Heart right ventricle (tissue), 16 donors: Measurements from ENCODE around the gene ZAP70. TPM values are rescaled to one million over a fixed set of nuclear protein-coding genes. Genes with fewer than 3 reads are reported as not detected.

Source experiments
- ATAC-seq, 8 donors: fragments of 200-7000 bp; cut with Tn5 transposase; one replicate each; pipeline ENCODE4 v1.9.1; 2020; ENCODE audit warnings: mild to moderate bottlenecking in 8 of 8, moderate library complexity in 8 of 8, moderate number of reproducible peaks in 1 of 8
- DNase-seq, 2 donors: peaks; one replicate each; pipeline ENCODE4 v3.0.0-alpha.2; 2020
- H3K27ac ChIP-seq, 10 donors: fragments of 200-600 bp; sonication (generic) in 2 of 10; one replicate each; pipeline versions ENCODE4 v1.5.0 to v1.8.0; 2020 to 2022; ENCODE audit warnings: mild to moderate bottlenecking in 3 of 10
- H3K27me3 ChIP-seq, 7 donors: fragments of 200-600 bp; one replicate each; pipeline ENCODE4 v1.8.0; 2021 to 2022; ENCODE audit warnings: mild to moderate bottlenecking in 2 of 7
- H3K36me3 ChIP-seq, 9 donors: fragments of 200-600 bp; sonication (generic) in 1 of 9; one replicate each; pipeline versions ENCODE4 v1.5.0 to v1.8.0; 2020 to 2022; ENCODE audit warnings: mild to moderate bottlenecking in 2 of 9
- H3K4me1 ChIP-seq, 9 donors: fragments of 200-600 bp; sonication (generic) in 1 of 9; one replicate each; pipeline versions ENCODE4 v1.5.0 to v1.8.0; 2020 to 2022; ENCODE audit warnings: mild to moderate bottlenecking in 4 of 9
- H3K4me3 ChIP-seq, 10 donors: fragments of 200-600 bp; sonication (generic) in 2 of 10; one replicate each; pipeline versions ENCODE4 v1.5.0 to v1.8.0; 2020 to 2022; ENCODE audit warnings: mild to moderate bottlenecking in 7 of 10, moderate library complexity in 2 of 10
- H3K9me3 ChIP-seq, 11 donors: fragments of 200-600 bp in 10 of 11; sonication (generic) in 2 of 11; one replicate each; pipeline versions ENCODE4 v1.5.0 to v1.8.0; 2013 to 2022; ENCODE audit warnings: mild to moderate bottlenecking in 2 of 11, control low read depth in 1 of 11, moderate library complexity in 1 of 11
- WGBS, 2 donors: extraction: QIAGEN DNeasy Blood & Tissue Kit; methylation state at CpG; one replicate each; pipeline ENCODE4 v1.1.7; 2013; ENCODE audit warnings: inconsistent platforms in 1 of 2; 5-methylcytosine and 5-hydroxymethylcytosine counted together
- intact Hi-C, 10 donors: fragments of 100-400 bp; cut with DNase I; formaldehyde crosslinking; loops; one replicate each; pipeline versions ENCODE4 v1.11.1 to v1.14.2; 2022
- polyA plus RNA-seq, 2 donors: library from polyadenylated mRNA; stranded (reverse); fragments of 200-250 nt; gene quantifications; one replicate each; pipeline ENCODE4 v1.2.3, GENCODE V29; 2013
- total RNA-seq, 10 donors: library from RNA; stranded (reverse); fragmentation: NEBNext Ultra II Directional in 3 of 10; extraction: Animal tissue kit (Norgen Biotek cat#: 25700) in 3 of 10; gene quantifications; one replicate each; pipeline versions ENCODE4 v1.2.1 to v1.2.4, GENCODE V29; 2021 to 2023
- TF ChIP-seq, protein P1 (sequence below), 9 donors: fragments of 200-600 bp; sonication (generic) in 2 of 9; IDR thresholded peaks; one replicate each; pipeline versions ENCODE4 v1.5.0 to v1.8.0; 2021 to 2022; ENCODE audit warnings: antibody characterized with exemption in 9 of 9, mild to moderate bottlenecking in 5 of 9, moderate library complexity in 1 of 9
- donor health status: Arrhythmogenic right ventricular cardiomyopathy.
- donor health status: ischemic (EF 13 %, LVEDD 7.1; RV severe dilation, severe dysfunction).
- donor health status: healthy with polysubstance abuse.
- donor health status: DM: no; HTN: yes; CAD: no.
- donor health status: DM: no; HTN: no; CAD: no.
- donor health status: ischemic (EF 25% LVEDD 6.9; RV normal size, moderate dysfunction).
- donor health status: ischemic (EF 25% LVEDD 5.7; RV mildly dilated, moderate dysfunction).
- donor health status: healthy.
- donor health status: DM: yes; HTN: yes; CAD: no.
- donor health status: Ischemic cardiomyopathy.
- donor health status: ischemic (EF 35%, LVEDD 5.7; RV mildly dilated, moderate dysfunction).
- donor health status: nonischemic (EF 11% LVEDD 7.7; RV severe dilation, severe dysfunction).
- donor health status: DM: yes; HTN: yes; CAD: no.
- donor health status: PGD.
- donor health status: ischemic (EF 29% LVEDD 5.4; RV normal size, mild dysfunction).
- donor health status: nonischemic (EF 23%, LVEDD 6.1; RV moderate dilation, normal function).

ZAP70 gene
- total and polyA plus RNA-seq, 12 donors: 0.42 to 8.7 (median 0.67) TPM

DNA sequence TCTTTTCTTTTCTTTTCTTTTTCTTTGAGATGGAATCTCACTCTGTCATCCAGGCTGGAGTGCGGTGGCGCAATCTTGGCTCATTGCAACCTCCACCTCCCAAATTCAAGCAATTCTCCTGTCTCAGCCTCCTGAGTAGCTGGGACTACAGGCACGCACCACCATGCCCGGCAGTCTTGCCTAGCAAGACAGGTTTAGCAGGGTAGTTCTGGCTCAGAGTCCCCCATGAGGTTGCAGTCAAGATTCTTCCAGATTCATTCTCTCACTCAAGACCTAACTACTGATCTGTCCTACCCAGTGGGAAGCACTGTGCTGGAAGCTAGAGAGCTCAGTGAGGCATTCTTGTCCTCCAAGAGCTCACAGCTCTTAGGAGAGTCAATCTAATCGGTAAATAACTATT, 17.6 kb upstream of the ZAP70 start:
- H3K27me3 ChIP-seq: no peaks in the 10 kb centered on the region
- H3K4me3 ChIP-seq: no peak overlapping the region
- intact Hi-C loops: loop anchor here in 7 of 10 donors (2.0 to 10.0 kb wide), 7 partner anchors 29 to 105 kb away; partner anchors contain the start of genes ACTR1B (in 1 of the 7) and COX5B (in 1 of the 7)
- peaks cover 0 to 7% (median 0%) of the 10 kb centered on the region in 11 donors for H3K9me3 ChIP-seq
- no peak overlapping the region for H3K27ac ChIP-seq
- H3K4me1 ChIP-seq: peaks cover 0 to 7% (median 4%) of the 10 kb centered on the region in 9 donors
- 95 to 96% methylated on average over 5 of the region's 5 CpGs for WGBS, 2 donors
- ATAC-seq (no peak), DNase-seq (no peak)
- TF ChIP-seq, protein P1, sequence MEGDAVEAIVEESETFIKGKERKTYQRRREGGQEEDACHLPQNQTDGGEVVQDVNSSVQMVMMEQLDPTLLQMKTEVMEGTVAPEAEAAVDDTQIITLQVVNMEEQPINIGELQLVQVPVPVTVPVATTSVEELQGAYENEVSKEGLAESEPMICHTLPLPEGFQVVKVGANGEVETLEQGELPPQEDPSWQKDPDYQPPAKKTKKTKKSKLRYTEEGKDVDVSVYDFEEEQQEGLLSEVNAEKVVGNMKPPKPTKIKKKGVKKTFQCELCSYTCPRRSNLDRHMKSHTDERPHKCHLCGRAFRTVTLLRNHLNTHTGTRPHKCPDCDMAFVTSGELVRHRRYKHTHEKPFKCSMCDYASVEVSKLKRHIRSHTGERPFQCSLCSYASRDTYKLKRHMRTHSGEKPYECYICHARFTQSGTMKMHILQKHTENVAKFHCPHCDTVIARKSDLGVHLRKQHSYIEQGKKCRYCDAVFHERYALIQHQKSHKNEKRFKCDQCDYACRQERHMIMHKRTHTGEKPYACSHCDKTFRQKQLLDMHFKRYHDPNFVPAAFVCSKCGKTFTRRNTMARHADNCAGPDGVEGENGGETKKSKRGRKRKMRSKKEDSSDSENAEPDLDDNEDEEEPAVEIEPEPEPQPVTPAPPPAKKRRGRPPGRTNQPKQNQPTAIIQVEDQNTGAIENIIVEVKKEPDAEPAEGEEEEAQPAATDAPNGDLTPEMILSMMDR (IDR thresholded peaks at IDR 0.05): no peak
- H3K36me3 ChIP-seq: no peaks in the 10 kb centered on the region

DNA sequence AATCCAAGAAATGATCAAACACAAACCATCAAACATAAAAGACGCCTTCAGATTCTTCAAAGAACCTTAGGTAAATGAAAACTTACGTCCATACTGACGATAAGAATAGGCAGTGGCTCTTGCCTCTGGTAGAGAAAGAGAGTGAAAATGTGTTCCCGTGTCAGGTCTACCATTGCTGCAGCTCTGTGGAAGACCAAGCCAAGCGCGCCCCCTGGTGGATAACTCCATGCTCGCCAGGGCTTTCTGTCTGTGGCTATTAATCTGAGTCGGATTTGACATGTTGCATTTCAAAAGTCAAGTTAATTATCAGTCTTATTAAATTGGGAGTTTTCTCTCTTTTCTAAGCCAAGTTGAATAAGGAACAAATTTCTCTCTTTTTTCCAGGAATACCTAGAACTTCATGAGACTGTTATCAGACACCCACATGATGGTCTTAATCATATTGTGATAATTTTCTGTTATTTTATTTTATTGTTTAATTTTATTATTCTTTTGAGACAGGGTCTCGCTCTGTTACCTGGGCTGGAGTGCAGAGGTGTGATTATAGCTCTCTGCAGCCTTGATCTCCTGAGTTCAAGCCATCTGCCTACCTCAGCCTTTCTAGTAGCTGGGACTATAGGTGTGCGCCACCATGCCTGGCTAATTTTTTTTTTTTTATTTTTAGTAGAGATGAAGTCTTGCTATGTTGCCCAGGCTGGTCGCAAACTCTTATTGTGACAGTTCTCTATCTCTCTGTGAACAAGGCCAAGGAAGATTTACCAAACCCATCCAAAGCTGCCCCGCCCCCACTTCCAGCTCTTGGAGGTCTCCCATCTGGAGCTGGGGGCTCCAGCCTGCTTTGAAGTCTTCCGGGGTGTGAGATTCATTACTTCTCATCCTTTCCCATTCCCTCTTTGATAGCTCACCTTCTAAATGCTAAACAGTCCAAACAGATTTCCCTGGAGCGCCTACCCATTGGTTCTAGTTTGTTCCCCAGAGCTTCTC, 15.8 kb upstream of the ZAP70 start:
- H3K4me3 ChIP-seq: no peak overlapping the region
- 26 to 28% methylated on average over 14 of the region's 14 CpGs for WGBS, 2 donors
- peaks cover 0 to 7% (median 0%) of the 10 kb centered on the region in 11 donors for H3K9me3 ChIP-seq
- peak; percentile 86 to 96 (median 92) for ATAC-seq
- no peaks in the 10 kb centered on the region for H3K27me3 ChIP-seq
- peaks cover 0 to 7% (median 4%) of the 10 kb centered on the region in 9 donors for H3K4me1 ChIP-seq
- peak; percentile 91 to 92 for DNase-seq
- H3K36me3 ChIP-seq: no peaks in the 10 kb centered on the region
- TF ChIP-seq, protein P1 (IDR thresholded peaks at IDR 0.05): peak; percentile 91 to 98 (median 97)
- no peak overlapping the region for H3K27ac ChIP-seq
- intact Hi-C loops: loop anchor here in 8 of 10 donors (1.0 to 10.0 kb wide), 9 partner anchors 31 to 107 kb away; partner anchors contain the start of genes ACTR1B (in 2 of the 8) and COX5B (in 1 of the 8)

DNA sequence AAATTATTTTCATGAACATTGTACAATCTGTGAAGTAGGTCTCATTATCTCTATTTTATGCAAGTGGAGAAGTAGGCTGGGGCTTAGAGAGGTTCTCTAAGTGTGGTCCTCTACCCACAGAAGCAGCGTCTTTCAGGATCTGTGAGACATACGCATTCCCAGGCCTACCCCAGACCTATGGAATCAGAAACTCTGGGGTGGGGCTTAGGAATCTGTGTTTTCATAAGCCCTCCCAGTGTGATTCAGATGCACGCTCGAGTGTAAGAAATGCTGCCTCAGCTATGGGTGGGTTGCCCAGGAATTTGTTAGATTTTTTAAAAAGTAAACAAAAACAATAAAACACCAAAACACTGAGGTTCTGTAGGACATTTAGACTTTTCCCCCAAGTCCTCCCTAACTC, 14.8 kb upstream of the ZAP70 start:
- Histone ChIP-seq H3K4me3 (no peak overlapping the region), H3K27me3 (no peaks in the 10 kb centered on the region), H3K4me1 (peaks cover 0 to 7% (median 4%) of the 10 kb centered on the region in 9 donors), H3K27ac (no peak overlapping the region), H3K9me3 (peaks cover 0 to 2% (median 0%) of the 10 kb centered on the region in 11 donors), H3K36me3 (no peaks in the 10 kb centered on the region)
- intact Hi-C loops: loop anchor here in 6 of 10 donors (5.0 to 10.0 kb wide), 4 partner anchors 46 to 106 kb away; partner anchors contain the start of gene COX5B (in 1 of the 6)
- ATAC-seq (no peak), DNase-seq (no peak)
- WGBS, 2 donors: 85 to 88% methylated on average over 4 of the region's 4 CpGs
- TF ChIP-seq, protein P1 (IDR thresholded peaks at IDR 0.05): no peak

DNA sequence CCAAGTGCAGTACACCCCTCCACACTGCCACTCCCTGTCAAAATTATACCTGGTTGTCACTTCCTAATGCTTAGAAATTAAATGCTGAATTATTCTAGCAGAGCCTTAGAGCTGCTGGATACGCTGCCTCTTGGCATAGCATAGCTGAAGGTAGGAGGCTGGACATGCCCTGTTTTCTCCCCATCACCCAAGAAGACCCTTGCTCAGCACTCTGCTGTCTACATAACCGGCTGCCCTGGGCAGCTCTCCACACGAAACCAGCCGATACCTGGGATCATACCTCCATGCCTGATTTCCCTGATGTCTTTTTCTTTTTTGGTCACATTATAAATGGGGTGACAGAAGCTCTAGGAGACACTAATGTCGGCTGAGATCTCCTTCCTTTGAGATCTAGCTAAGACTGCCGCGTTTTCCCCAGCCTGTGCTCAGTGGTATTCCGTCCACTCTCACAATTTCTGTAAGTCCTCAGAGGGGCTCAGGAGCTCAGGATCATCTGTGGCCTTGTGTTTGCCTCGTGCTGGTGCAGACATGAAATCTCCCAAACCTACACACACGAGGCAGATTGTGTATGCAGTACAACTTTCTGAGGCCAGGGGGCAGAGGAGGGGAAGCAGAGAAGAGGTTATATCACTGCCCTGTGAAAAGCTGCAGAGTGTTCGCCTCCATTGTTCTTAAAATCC, 13.5 kb upstream of the ZAP70 start:
- peak; percentile 65 to 79 (median 74) for ATAC-seq
- Histone ChIP-seq H3K36me3 (no peaks in the 10 kb centered on the region), H3K27ac (no peak overlapping the region), H3K4me3 (no peak overlapping the region), H3K9me3 (no peaks in the 10 kb centered on the region), H3K27me3 (no peaks in the 10 kb centered on the region), H3K4me1 (peaks cover 0 to 7% (median 4%) of the 10 kb centered on the region in 9 donors)
- peak in 1 of 2 donors; percentile 62 for DNase-seq
- TF ChIP-seq, protein P1 (IDR thresholded peaks at IDR 0.05): peak; percentile 32 to 79 (median 72)
- 61% methylated on average over 11 of the region's 11 CpGs for WGBS, 2 donors
- intact Hi-C loops: loop anchor here in 8 of 10 donors (5.0 to 10.0 kb wide), 6 partner anchors 45 to 687 kb away; partner anchors contain the start of gene COX5B (in 1 of the 8)
